Effector memory CD4-positive, alpha-beta T cell (primary cell): ENCODE measurements around the gene PRR11.
"Not testable (repeated sequence)": the region's sequence is repeated elsewhere in the genome, so short reads cannot be mapped to it uniquely, and the experiment has no call there.

Experiments
- DNase-seq, 3 donors: peaks; one replicate each; pipeline ENCODE4 v3.0.0-alpha.2; 2020
- H3K27ac ChIP-seq: 2 replicates; pipeline ENCODE4 v1.7.0; 2013; ENCODE audit warnings: mild to moderate bottlenecking, low read length, moderate library complexity; ENCODE audit not compliant: insufficient read depth, poor library complexity, severe bottlenecking
- H3K27me3 ChIP-seq: replicated peaks from 2 replicates; pipeline ENCODE4 v1.7.0; 2013; ENCODE audit warnings: mild to moderate bottlenecking, low read length; ENCODE audit not compliant: insufficient read depth, control insufficient read depth, poor library complexity, severe bottlenecking
- H3K36me3 ChIP-seq: 2 replicates; pipeline ENCODE4 v1.7.0; 2013; ENCODE audit warnings: mild to moderate bottlenecking, low read length, moderate library complexity; ENCODE audit not compliant: control insufficient read depth, insufficient read depth
- H3K4me1 ChIP-seq: 2 replicates; pipeline ENCODE4 v1.7.0; 2013; ENCODE audit warnings: low read length, mild to moderate bottlenecking; ENCODE audit not compliant: control insufficient read depth, insufficient read depth, poor library complexity, severe bottlenecking
- H3K4me3 ChIP-seq: 2 replicates; pipeline ENCODE4 v1.7.0; 2013; ENCODE audit warnings: low read length, low read depth, mild to moderate bottlenecking; ENCODE audit not compliant: insufficient read depth, poor library complexity, severe bottlenecking
- H3K9me3 ChIP-seq: 2 replicates; pipeline ENCODE4 v1.7.0; 2013; ENCODE audit warnings: mild to moderate bottlenecking, low read length, moderate library complexity; ENCODE audit not compliant: control insufficient read depth

PRR11 gene

DNA sequence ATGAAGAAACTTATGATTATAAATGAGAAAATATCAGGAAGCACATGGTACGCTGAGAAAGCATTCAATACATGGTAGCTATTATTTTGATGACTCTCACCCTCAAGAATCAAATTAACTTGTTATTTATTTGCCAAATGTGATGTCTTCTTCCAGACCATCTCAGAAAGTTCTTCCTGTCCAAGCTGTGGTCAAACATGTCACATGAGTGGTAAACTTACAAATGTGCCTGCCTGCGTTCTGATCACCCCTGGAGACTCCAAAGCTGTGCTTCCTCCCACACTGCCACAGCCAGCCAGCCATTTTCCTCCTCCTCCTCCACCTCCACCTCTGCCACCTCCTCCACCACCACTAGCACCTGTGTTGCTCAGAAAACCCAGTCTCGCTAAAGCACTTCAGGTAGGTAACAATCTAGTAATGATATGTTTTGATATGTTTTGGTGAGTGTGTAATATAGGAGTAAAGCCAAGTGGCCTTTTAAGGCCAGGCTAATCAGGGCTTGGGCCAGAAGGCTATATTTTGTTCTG lies 37.9 kb downstream of the PRR11 start:
- Histone ChIP-seq H3K27ac (no peak overlapping the region), H3K27me3 (no peaks in the 10 kb centered on the region), H3K4me3 (no peak overlapping the region), H3K36me3 (no peaks in the 10 kb centered on the region), H3K9me3 (no peaks in the 10 kb centered on the region), H3K4me1 (no peaks in the 10 kb centered on the region)
- no peak for DNase-seq

DNA sequence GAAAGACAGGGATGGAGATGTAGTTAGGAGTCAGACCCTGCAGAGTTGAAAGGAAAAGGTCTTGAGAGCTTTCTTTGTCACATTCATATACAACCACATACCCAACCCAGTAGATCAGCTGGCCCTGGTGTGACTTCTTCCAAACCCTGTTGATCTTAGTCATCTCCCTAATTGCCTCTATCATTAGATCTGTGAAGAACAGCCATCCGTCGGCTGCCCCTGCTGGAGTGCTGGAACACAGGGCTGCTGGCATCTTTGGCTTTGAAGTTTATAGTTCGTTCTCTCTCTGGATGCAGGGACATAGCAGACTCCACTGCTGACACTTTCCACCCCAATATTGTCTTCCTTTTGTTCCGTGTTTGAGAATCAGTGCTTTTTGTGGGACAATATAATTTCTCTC lies 43.9 kb downstream of the PRR11 start:
- Histone ChIP-seq H3K4me3 (no peak overlapping the region), H3K27me3 (no peaks in the 10 kb centered on the region), H3K9me3 (no peaks in the 10 kb centered on the region), H3K36me3 (no peaks in the 10 kb centered on the region), H3K27ac (no peak overlapping the region), H3K4me1 (no peaks in the 10 kb centered on the region)
- no peak for DNase-seq

DNA sequence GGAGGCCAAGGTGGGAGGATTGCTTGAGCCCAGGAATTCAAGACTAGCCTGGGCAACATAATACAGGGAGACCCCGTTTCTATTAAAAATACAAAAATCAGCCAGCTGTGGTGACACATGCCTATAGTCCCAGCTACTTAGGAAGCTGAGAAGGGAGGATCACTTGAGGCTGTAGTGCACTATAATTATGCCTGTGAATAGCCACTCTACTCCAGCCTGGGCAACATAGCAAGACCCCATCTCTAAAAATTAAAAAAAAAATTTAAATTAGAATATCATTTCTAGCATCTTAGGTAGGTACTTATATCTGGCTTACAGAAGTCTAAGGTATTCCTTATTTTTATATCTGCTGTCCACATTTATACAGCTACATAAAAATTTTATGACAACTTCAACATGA lies 46.8 kb downstream of the PRR11 start:
- no peak overlapping the region for H3K27ac ChIP-seq

DNA sequence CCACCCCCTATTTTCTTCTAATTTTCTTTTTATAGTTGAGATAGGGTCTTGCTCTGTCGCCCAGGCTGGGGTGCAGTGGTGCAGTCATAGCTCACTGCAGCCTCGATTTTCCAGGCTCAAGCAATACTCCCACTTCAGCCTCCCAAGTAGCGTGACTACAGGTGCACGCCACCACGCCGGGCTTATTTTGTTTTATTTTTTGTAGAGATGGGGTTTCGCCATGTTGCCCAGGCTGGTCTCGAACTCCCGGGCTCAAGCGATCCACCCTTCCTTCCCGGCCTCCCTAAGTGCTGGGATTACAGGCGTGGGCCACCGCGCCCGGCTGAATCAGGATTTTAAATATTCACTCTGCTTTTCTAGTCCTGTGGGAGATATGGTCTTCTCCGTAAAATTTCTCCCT lies 63.8 kb downstream of the PRR11 start:
- H3K4me3 ChIP-seq: no peak overlapping the region
- no peaks in the 10 kb centered on the region for H3K9me3 ChIP-seq
- H3K27ac ChIP-seq: no peak overlapping the region
- H3K27me3 ChIP-seq: no peaks in the 10 kb centered on the region
- no peaks in the 10 kb centered on the region for H3K36me3 ChIP-seq
- no peaks in the 10 kb centered on the region for H3K4me1 ChIP-seq
- no peak for DNase-seq

More for the DNA sequence above, 46.8 kb downstream of the PRR11 start:
- Histone ChIP-seq H3K9me3 (no peaks in the 10 kb centered on the region), H3K4me1 (no peaks in the 10 kb centered on the region), H3K36me3 (no peaks in the 10 kb centered on the region), H3K27me3 (no peaks in the 10 kb centered on the region), H3K4me3 (no peak overlapping the region)
- no peak for DNase-seq

DNA sequence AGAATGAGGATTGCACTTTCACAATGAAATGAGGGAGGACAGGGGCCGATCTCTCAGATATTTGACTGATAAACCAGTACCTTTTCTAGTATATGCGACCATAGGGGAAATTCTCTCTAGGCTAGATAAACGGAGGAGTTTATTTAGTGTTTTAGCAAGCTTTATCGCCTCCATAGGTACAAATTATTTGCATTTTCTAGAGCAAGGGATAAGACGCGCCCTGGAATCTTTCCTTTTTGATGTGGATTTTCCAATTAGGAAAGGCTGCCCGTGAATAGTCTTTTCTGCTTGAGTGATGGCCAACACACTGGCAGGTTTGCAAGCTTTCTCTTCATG lies 64.4 kb downstream of the PRR11 start:
- Histone ChIP-seq H3K9me3 (no peaks in the 10 kb centered on the region), H3K4me1 (no peaks in the 10 kb centered on the region), H3K27me3 (no peaks in the 10 kb centered on the region), H3K36me3 (no peaks in the 10 kb centered on the region), H3K27ac (peak overlapping the region; percentile 33), H3K4me3 (peak overlapping the region; percentile 33)
- DNase-seq: no peak

DNA sequence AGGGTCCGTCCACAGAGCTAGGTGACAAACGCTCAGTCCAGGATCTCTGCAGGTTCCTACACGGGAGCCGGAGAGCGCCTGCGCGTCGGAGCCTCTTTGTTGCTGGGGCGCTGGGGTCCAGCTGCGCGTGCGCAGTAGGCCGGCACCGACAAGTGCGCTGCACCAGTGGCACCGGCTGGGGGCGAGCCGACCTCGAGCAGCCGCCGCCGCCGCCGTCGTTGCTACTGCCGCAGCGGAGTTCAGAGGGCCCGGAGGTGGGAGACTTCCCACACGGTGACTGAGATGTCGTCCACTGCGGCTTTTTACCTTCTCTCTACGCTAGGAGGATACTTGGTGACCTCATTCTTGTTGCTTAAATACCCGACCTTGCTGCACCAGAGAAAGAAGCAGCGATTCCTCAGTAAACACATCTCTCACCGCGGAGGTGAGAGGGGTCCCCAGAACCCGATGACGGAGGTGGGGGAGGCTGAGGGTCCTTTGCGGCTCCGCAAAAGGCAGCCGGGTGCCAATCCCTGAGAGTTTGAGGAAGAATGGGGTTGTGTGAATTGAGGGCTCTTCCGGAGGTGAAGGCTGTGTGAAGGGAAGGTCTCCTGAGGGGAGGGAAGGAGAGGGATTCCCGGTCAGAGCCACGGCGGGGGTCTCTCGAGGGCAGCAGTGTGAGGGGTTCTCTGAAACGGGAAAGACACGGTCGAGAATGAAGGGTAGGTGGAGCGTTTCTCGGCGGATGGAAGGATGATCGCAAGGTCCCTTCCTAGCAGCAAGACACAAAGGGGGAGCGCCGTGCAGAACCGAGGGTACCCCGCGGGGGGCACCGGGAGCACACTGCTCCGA lies 65.0 kb downstream of the PRR11 start, which contains the start of gene GDPD1:
TSS of gene GDPD1 (plus strand) at position 184 of the 831 bp plus-strand sequence. CDS start at position 283, 99 bp downstream.
- Histone ChIP-seq H3K36me3 (no peaks in the 10 kb centered on the region), H3K27ac (peak within 1 kb of the TSS; percentile 93), H3K9me3 (no peaks in the 10 kb centered on the region), H3K4me1 (no peaks in the 10 kb centered on the region), H3K4me3 (peak within 1 kb of the TSS; percentile 93), H3K27me3 (no peaks in the 10 kb centered on the region)
- peak; percentile 93 to 95 (median 94) for DNase-seq

DNA sequence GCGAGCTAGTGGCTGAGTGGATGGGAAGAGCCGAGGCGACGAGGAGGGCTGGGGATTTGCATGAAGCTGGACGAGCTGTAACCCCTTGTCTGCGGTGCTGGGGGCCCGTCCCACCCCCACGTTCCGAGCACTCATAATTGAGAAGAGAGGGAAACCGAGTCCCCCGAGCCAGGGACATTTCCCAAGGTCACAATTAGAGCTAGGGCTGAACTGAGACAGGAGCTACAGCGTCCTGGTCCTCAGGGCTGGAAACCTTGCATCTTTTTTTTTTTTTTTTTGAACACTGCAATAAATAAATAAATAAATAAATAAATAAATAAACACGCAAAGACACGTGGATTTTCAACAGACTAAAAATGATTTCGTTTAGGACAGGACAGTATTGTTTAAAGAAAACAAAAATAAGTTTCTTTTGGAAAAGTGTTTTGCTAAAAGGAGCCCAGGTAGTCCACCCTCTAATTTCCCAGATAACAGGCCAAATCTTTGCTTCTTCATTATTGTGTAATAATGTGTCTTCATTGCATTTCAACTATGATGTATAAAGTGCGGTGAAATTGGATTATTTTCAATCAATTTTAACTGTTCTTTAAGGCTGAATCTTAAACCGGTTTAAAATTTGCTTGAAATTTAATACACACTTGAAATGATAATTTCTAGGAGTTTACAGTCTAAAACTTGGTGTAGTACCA lies 65.8 kb downstream of the PRR11 start:
- Histone ChIP-seq H3K36me3 (no peaks in the 10 kb centered on the region), H3K4me1 (no peaks in the 10 kb centered on the region), H3K27ac (peak overlapping the region; percentile 93), H3K27me3 (no peaks in the 10 kb centered on the region), H3K9me3 (no peaks in the 10 kb centered on the region), H3K4me3 (peak overlapping the region; percentile 93)
- no peak for DNase-seq

DNA sequence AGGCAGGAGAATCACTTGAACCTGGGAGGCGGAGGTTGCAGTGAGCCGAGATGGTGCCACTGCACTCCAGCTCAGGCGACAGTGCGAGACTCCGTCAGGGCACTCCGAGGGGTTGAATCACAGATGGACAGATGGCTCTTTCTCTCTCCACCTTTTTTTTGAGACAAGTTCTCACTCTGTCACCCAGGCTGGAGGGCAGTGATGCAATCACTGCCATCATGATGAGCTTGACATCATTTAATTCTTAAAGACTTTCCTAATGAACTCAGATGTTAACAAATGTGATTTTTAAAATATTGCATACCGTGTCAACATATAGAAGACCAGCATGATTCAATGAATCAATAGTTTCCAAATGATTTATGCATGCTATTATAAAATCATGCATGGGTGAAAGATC lies 68.3 kb downstream of the PRR11 start:
- no peaks in the 10 kb centered on the region for H3K9me3 ChIP-seq
- H3K36me3 ChIP-seq: no peaks in the 10 kb centered on the region
- DNase-seq: no peak
- H3K27ac ChIP-seq: no peak overlapping the region
- H3K27me3 ChIP-seq: no peaks in the 10 kb centered on the region
- H3K4me3 ChIP-seq: no peak overlapping the region
- H3K4me1 ChIP-seq: no peaks in the 10 kb centered on the region

DNA sequence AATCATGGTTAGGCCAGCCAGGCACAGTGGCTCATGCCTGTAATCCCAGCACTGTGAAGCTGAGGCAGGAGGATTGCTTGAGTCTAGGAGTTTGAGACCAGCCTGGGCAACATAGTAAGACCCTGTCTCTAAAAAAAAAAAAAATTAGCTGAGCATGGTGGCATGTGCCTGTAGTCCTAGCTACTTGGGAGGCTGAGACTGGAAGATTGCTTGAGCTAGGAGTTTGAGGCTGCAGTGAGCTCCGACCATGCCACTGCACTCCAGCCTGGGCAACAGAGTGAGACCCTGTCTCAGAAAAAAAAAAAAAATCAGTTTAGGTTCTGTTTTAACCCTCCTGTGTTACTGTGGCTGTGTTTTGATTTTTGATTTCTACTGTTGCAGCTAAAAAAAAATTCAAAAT lies 73.0 kb downstream of the PRR11 start:
- not testable (repeated sequence) for H3K4me1 ChIP-seq, H3K36me3 ChIP-seq, H3K27me3 ChIP-seq, H3K27ac ChIP-seq, H3K4me3 ChIP-seq, H3K9me3 ChIP-seq, DNase-seq

DNA sequence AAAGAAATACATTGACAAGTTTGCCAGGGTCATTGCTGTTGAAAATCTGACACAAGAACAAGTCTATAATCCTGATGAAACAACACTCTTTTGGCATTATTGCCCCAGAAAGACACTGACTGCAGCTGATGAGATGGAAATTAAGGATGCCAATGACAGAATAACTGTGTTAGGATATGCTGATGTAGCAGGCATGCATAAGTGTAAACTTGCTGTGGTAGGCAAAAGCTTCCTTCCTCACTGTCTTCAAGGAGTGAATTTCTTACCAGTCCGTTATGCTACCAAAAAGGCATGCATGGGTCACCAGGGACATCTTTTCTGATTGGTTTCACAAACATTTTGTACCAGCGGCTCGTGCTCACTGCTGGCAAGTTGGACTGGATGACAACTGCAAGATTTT lies 75.2 kb downstream of the PRR11 start:
- DNase-seq: no peak
- H3K4me3 ChIP-seq: no peak overlapping the region
- no peak overlapping the region for H3K27ac ChIP-seq
- H3K27me3 ChIP-seq: no peaks in the 10 kb centered on the region
- H3K9me3 ChIP-seq: no peaks in the 10 kb centered on the region
- H3K36me3 ChIP-seq: no peaks in the 10 kb centered on the region
- H3K4me1 ChIP-seq: no peaks in the 10 kb centered on the region
